Measurements from ENCODE around the gene AGPS. TPM values are rescaled to one million over a fixed set of nuclear protein-coding genes. Genes with fewer than 3 reads are reported as not detected.

AGPS gene
- total and polyA plus RNA-seq, 2 donors (not counting 1 experiment from before 2014, with no cell fraction given): 15.9 to 18.0 TPM

- Histone ChIP-seq H3K36me3 (ENCODE audit: control insufficient read depth, insufficient read depth, low read length) (no peaks in the 10 kb centered on the region), H3K79me2 (ENCODE audit: control insufficient read depth, insufficient read depth, low read length) (peaks cover 5% of the 10 kb centered on the region), H3K9ac (ENCODE audit: insufficient read depth, low read length) (no peak overlapping the region), H3K27ac (ENCODE audit: insufficient read depth, low read length) (no peak overlapping the region), H3K4me3 (replicated peaks in 1 of 4; ENCODE audit: control extremely low read depth in 1 of 4, insufficient read depth in 1 of 4, low read depth in 3 of 4, low read length in 4 of 4) (no peak overlapping the region), H3K4me1 (ENCODE audit: control insufficient read depth, extremely low read depth, insufficient read depth, low read length) (peaks cover 8% of the 10 kb centered on the region), H3K27me3 (ENCODE audit: control insufficient read depth, insufficient read depth, low read length) (no peaks in the 10 kb centered on the region), H3K4me2 (ENCODE audit: extremely low read depth, insufficient read depth, low read length) (no peak overlapping the region), H2AFZ (ENCODE audit: low read length) (no peak overlapping the region), H3K9me3 (ENCODE audit: control insufficient read depth, insufficient read depth, low read depth, low read length) (no peaks in the 10 kb centered on the region), H4K20me1 (ENCODE audit: control insufficient read depth, extremely low read depth, insufficient read depth, low read length) (peaks cover 4% of the 10 kb centered on the region)
- no peak for TF ChIP-seq EZH2 (IDR thresholded peaks at IDR 0.05; ENCODE audit: low read length, missing control alignments)
- DNase-seq (ENCODE audit: low read depth in 2 of 2): no peak
Measured at GRCh38 chr2:177394594-177394973, 2.0 kb downstream of the AGPS start.

- Histone ChIP-seq H3K4me3 (replicated peaks in 1 of 4; ENCODE audit: control extremely low read depth in 1 of 4, insufficient read depth in 1 of 4, low read depth in 3 of 4, low read length in 4 of 4) (no peak overlapping the region), H3K4me2 (ENCODE audit: extremely low read depth, insufficient read depth, low read length) (no peak overlapping the region), H2AFZ (ENCODE audit: low read length) (no peak overlapping the region), H4K20me1 (ENCODE audit: control insufficient read depth, extremely low read depth, insufficient read depth, low read length) (peaks cover 8% of the 10 kb centered on the region), H3K27me3 (ENCODE audit: control insufficient read depth, insufficient read depth, low read length) (no peaks in the 10 kb centered on the region), H3K27ac (ENCODE audit: insufficient read depth, low read length) (no peak overlapping the region), H3K9ac (ENCODE audit: insufficient read depth, low read length) (no peak overlapping the region), H3K36me3 (ENCODE audit: control insufficient read depth, insufficient read depth, low read length) (no peaks in the 10 kb centered on the region), H3K79me2 (ENCODE audit: control insufficient read depth, insufficient read depth, low read length) (peaks cover 5% of the 10 kb centered on the region), H3K9me3 (ENCODE audit: control insufficient read depth, insufficient read depth, low read depth, low read length) (no peaks in the 10 kb centered on the region), H3K4me1 (ENCODE audit: control insufficient read depth, extremely low read depth, insufficient read depth, low read length) (peaks cover 8% of the 10 kb centered on the region)
- DNase-seq (ENCODE audit: low read depth in 2 of 2): no peak
- TF ChIP-seq, protein P1, sequence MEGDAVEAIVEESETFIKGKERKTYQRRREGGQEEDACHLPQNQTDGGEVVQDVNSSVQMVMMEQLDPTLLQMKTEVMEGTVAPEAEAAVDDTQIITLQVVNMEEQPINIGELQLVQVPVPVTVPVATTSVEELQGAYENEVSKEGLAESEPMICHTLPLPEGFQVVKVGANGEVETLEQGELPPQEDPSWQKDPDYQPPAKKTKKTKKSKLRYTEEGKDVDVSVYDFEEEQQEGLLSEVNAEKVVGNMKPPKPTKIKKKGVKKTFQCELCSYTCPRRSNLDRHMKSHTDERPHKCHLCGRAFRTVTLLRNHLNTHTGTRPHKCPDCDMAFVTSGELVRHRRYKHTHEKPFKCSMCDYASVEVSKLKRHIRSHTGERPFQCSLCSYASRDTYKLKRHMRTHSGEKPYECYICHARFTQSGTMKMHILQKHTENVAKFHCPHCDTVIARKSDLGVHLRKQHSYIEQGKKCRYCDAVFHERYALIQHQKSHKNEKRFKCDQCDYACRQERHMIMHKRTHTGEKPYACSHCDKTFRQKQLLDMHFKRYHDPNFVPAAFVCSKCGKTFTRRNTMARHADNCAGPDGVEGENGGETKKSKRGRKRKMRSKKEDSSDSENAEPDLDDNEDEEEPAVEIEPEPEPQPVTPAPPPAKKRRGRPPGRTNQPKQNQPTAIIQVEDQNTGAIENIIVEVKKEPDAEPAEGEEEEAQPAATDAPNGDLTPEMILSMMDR (conservative IDR thresholded peaks at IDR 0.05 in 1 of 2, IDR thresholded peaks at IDR 0.05 in 1 of 2; ENCODE audit: low read depth in 1 of 2, low read length in 2 of 2): no peak
- no peak for TF ChIP-seq EZH2 (IDR thresholded peaks at IDR 0.05; ENCODE audit: low read length, missing control alignments)
Measured at GRCh38 chr2:177395351-177396065, 2.9 kb downstream of the AGPS start.

DNA sequence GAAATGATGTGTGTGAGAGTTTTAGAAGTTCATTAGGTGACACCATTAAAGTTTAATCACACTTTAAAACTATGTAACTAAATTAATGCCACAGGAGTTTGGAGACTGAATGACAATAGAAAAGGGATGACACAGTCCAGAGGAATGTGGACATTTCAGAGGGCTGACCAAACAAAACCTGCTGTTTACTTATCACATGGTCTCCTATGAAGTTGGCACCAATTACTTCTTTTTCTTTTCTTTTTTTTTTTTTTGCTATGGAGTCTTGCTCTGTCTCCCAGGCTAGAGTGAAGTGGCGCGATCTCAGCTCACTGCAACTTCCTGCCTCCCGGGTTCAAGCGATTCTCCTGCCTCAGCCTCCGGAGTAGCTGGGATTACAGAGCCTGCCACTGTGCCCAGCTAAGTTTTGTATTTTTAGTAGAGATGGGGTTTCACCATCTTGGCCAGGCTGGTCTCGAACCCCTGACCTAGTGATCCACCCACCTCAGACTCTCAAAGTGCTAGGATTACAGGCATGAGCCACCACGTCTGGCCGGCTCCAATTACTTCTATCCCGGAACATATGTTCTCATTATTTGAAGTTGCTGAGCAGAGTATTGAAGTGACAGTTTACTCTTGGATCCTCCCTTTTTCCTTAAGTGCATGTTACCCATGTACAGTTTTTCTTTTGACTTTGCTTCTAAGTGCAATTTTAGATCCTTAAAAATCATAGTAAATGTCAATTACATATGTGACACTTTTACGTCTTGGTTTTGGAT, 4.3 kb downstream of the AGPS start:
- Histone ChIP-seq H2AFZ (ENCODE audit: low read length) (no peak overlapping the region), H3K79me2 (ENCODE audit: control insufficient read depth, insufficient read depth, low read length) (peaks cover 5% of the 10 kb centered on the region), H4K20me1 (ENCODE audit: control insufficient read depth, extremely low read depth, insufficient read depth, low read length) (peaks cover 8% of the 10 kb centered on the region), H3K9ac (ENCODE audit: insufficient read depth, low read length) (no peak overlapping the region), H3K27ac (ENCODE audit: insufficient read depth, low read length) (no peak overlapping the region), H3K4me3 (replicated peaks in 1 of 4; ENCODE audit: control extremely low read depth in 1 of 4, insufficient read depth in 1 of 4, low read depth in 3 of 4, low read length in 4 of 4) (no peak overlapping the region), H3K27me3 (ENCODE audit: control insufficient read depth, insufficient read depth, low read length) (no peaks in the 10 kb centered on the region), H3K4me1 (ENCODE audit: control insufficient read depth, extremely low read depth, insufficient read depth, low read length) (peaks cover 8% of the 10 kb centered on the region), H3K4me2 (ENCODE audit: extremely low read depth, insufficient read depth, low read length) (peak overlapping the region; percentile 37), H3K9me3 (ENCODE audit: control insufficient read depth, insufficient read depth, low read depth, low read length) (no peaks in the 10 kb centered on the region), H3K36me3 (ENCODE audit: control insufficient read depth, insufficient read depth, low read length) (no peaks in the 10 kb centered on the region)
- peak; percentile 74 to 91 for DNase-seq (ENCODE audit: low read depth in 2 of 2)
- TF ChIP-seq EZH2 (IDR thresholded peaks at IDR 0.05; ENCODE audit: low read length, missing control alignments): no peak
- TF ChIP-seq, protein P1 (conservative IDR thresholded peaks at IDR 0.05 in 1 of 2, IDR thresholded peaks at IDR 0.05 in 1 of 2; ENCODE audit: low read depth in 1 of 2, low read length in 2 of 2): no peak
